Measurements from ENCODE around the gene OSGIN1.
"Not testable (repeated sequence)": the region's sequence is repeated elsewhere in the genome, so short reads cannot be mapped to it uniquely, and the experiment has no call there.

The OSGIN1 gene

DNA sequence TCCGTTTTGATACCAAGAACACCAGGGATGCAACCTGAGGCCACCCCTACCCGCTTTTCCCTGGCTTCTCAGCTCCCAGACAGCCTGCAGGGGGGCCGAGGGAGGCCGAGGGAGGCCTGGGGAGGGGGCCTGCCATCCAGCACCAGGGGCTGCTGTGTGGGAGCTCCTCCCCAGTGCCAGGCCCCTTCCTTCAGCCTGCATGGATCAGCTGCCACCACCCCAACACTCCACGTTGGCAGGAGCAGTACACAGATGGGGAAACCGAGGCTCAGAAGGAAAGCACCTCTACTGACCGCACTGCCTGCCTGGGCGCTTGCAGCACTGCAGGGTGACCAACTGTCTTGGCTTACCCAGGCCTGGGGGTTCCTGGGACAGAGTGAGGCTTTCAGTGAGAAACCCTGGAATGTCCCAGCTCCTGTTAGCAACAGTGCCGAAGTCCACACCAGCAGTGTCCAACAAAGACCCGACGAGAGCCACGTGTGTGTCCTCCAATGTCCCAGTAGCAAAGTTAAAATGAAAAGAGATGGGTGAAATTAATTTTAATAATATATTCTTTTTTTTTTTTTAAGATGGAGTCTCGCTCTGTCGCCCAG is 5.3 kb upstream of the OSGIN1 start:
- no peak overlapping the region for H3K27ac ChIP-seq (ENCODE audit: low read length)
- H3K36me3 ChIP-seq (replicated peaks; ENCODE audit: low read depth, low read length) = no peaks in the 10 kb centered on the region
- no peak for TF ChIP-seq EZH2phosphoT487 (IDR thresholded peaks at IDR 0.05; ENCODE audit: low read depth)
- TF ChIP-seq, protein P1, sequence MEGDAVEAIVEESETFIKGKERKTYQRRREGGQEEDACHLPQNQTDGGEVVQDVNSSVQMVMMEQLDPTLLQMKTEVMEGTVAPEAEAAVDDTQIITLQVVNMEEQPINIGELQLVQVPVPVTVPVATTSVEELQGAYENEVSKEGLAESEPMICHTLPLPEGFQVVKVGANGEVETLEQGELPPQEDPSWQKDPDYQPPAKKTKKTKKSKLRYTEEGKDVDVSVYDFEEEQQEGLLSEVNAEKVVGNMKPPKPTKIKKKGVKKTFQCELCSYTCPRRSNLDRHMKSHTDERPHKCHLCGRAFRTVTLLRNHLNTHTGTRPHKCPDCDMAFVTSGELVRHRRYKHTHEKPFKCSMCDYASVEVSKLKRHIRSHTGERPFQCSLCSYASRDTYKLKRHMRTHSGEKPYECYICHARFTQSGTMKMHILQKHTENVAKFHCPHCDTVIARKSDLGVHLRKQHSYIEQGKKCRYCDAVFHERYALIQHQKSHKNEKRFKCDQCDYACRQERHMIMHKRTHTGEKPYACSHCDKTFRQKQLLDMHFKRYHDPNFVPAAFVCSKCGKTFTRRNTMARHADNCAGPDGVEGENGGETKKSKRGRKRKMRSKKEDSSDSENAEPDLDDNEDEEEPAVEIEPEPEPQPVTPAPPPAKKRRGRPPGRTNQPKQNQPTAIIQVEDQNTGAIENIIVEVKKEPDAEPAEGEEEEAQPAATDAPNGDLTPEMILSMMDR (IDR thresholded peaks at IDR 0.05; ENCODE audit: low read depth, low read length) = no peak
- H3K4me1 ChIP-seq (ENCODE audit: low read length) = peaks cover 5% of the 10 kb centered on the region
- H4K20me1 ChIP-seq (ENCODE audit: insufficient read depth, low read length) = no peaks in the 10 kb centered on the region
- H3K27me3 ChIP-seq (ENCODE audit: low read depth, low read length) = no peaks in the 10 kb centered on the region
- no peaks in the 10 kb centered on the region for H3K79me2 ChIP-seq (ENCODE audit: low read length)
- H3K4me2 ChIP-seq (ENCODE audit: low read length) = no peak overlapping the region
- no peak overlapping the region for H2AFZ ChIP-seq (ENCODE audit: low read depth, low read length)
- H3K4me3 ChIP-seq (ENCODE audit: low read length) = no peak overlapping the region
- no peak overlapping the region for H3K9ac ChIP-seq (ENCODE audit: low read length)
- H3K9me3 ChIP-seq (ENCODE audit: insufficient read depth, low read length) = no peaks in the 10 kb centered on the region

DNA sequence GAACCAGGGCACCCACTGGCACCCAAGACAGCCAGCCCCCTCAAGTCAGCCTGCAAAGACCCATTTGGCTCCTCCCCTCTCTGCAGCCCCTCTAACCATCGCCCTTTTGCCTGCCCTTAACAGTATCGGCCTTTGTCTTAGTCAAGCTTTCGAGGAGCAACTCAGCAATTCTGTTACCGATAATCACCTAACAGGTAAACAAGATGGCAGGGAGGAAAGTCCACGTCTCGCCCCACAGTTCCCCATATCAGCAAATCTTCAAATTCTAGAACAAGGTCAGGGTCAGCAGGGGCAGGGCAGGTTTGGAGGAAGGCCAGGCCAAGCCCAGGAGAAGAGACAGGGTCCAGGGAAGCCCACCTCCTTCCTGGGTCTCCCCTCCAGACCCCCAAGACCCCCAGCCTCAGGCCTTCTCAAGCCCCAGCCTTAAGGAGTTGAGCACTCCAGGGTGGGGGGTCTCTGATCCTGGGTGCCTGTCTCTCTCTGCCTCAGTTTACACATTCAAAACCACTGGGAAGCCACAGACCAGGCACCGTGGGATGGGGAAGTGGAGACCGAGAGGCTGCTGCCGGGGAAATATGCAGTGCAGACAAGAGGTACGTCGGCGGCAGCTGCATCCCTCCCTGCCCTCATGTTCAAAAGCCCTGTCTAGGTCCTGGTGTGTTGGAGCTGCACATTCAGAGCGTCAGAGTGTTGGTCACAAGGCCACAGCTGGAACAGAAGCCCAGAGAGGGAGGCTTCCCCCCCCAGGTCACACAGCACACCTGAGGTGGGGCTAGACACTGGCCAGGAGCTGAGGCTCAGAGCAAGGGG is 3.9 kb upstream of the OSGIN1 start:
- Histone ChIP-seq H3K27ac (ENCODE audit: low read length) (no peak overlapping the region), H3K9me3 (ENCODE audit: insufficient read depth, low read length) (no peaks in the 10 kb centered on the region), H3K79me2 (ENCODE audit: low read length) (no peaks in the 10 kb centered on the region), H4K20me1 (ENCODE audit: insufficient read depth, low read length) (no peaks in the 10 kb centered on the region), H3K4me3 (ENCODE audit: low read length) (no peak overlapping the region), H3K9ac (ENCODE audit: low read length) (no peak overlapping the region), H3K36me3 (replicated peaks; ENCODE audit: low read depth, low read length) (no peaks in the 10 kb centered on the region), H3K4me2 (ENCODE audit: low read length) (no peak overlapping the region), H3K27me3 (ENCODE audit: low read depth, low read length) (no peaks in the 10 kb centered on the region), H2AFZ (ENCODE audit: low read depth, low read length) (no peak overlapping the region), H3K4me1 (ENCODE audit: low read length) (peaks cover 13% of the 10 kb centered on the region)
- TF ChIP-seq EZH2phosphoT487 (IDR thresholded peaks at IDR 0.05; ENCODE audit: low read depth) = no peak
- TF ChIP-seq, protein P1 (IDR thresholded peaks at IDR 0.05; ENCODE audit: low read depth, low read length) = no peak

DNA sequence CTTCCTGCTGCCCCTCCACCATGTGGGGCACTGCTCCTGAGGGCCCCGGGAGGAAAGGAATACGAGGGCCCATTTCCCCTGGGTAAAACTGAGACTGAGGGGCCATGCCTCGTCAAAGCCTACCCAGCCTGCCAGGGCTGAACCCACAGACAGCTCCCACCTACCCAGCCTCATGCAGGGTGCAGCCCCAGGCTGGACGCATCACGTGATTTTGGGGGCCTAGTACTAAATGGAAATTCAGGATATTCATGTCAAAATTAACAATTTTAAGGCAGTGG is 3.4 kb upstream of the OSGIN1 start:
- no peaks in the 10 kb centered on the region for H4K20me1 ChIP-seq (ENCODE audit: insufficient read depth, low read length)
- H3K27ac ChIP-seq (ENCODE audit: low read length) = no peak overlapping the region
- no peak overlapping the region for H3K4me2 ChIP-seq (ENCODE audit: low read length)

DNA sequence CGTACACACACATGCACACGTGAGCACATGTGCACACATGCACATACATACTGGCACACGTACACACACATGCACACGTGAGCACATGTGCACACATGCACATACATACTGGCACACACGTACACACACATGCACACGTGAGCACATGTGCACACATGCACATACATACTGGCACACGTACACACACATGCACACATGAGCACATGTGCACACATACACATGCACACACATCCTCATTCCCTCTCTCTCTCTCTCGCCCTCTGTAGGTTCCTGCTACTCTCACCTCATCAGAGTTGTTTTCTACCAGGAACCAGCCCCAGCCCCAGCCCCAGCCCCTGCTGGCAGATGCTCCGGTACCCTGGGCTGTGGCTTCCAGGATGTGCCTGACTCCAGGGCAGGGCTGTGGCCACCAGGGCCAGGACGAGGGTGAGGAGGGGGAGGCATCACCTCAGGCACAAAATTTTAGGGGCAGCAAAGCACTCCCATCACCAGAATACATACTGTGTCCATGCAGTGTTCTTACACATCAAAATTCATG is 2.1 kb upstream of the OSGIN1 start:
- H3K27me3 ChIP-seq (ENCODE audit: low read depth, low read length) = peaks cover 12% of the 10 kb centered on the region; the same call in 1 of the 2 replicates
- H3K4me1 ChIP-seq (ENCODE audit: low read length) = peaks cover 15% of the 10 kb centered on the region
- not testable (repeated sequence) for H4K20me1 ChIP-seq (ENCODE audit: insufficient read depth, low read length); H3K79me2 ChIP-seq (ENCODE audit: low read length); H3K4me3 ChIP-seq (ENCODE audit: low read length); H3K4me2 ChIP-seq (ENCODE audit: low read length); H3K9me3 ChIP-seq (ENCODE audit: insufficient read depth, low read length); H2AFZ ChIP-seq (ENCODE audit: low read depth, low read length); H3K36me3 ChIP-seq (replicated peaks; ENCODE audit: low read depth, low read length); H3K27ac ChIP-seq (ENCODE audit: low read length); H3K9ac ChIP-seq (ENCODE audit: low read length)

More for the DNA sequence above, 3.4 kb upstream of the OSGIN1 start:
- no peak overlapping the region for H3K9ac ChIP-seq (ENCODE audit: low read length)
- peaks cover 15% of the 10 kb centered on the region for H3K4me1 ChIP-seq (ENCODE audit: low read length)
- no peak for TF ChIP-seq EZH2phosphoT487 (IDR thresholded peaks at IDR 0.05; ENCODE audit: low read depth)
- TF ChIP-seq, protein P1 (IDR thresholded peaks at IDR 0.05; ENCODE audit: low read depth, low read length) = no peak
- no peak overlapping the region for H2AFZ ChIP-seq (ENCODE audit: low read depth, low read length)
- H3K27me3 ChIP-seq (ENCODE audit: low read depth, low read length) = 0 out of 2 replicates have a peak, but pooled peaks cover 3% of the 10 kb centered on the region
- H3K36me3 ChIP-seq (replicated peaks; ENCODE audit: low read depth, low read length) = no peaks in the 10 kb centered on the region
- no peak overlapping the region for H3K4me3 ChIP-seq (ENCODE audit: low read length)
- H3K79me2 ChIP-seq (ENCODE audit: low read length) = no peaks in the 10 kb centered on the region
- H3K9me3 ChIP-seq (ENCODE audit: insufficient read depth, low read length) = no peaks in the 10 kb centered on the region
